ENCODE measurements around the gene RBM23. TPM values are rescaled to one million over a fixed set of nuclear protein-coding genes. Genes with fewer than 3 reads are reported as not detected.

Gene RBM23
- total and polyA plus RNA-seq, 2 donors (not counting 3 experiments of a cell fraction or from before 2014, with no cell fraction given), result 67.7 to 68.9 TPM

DNA sequence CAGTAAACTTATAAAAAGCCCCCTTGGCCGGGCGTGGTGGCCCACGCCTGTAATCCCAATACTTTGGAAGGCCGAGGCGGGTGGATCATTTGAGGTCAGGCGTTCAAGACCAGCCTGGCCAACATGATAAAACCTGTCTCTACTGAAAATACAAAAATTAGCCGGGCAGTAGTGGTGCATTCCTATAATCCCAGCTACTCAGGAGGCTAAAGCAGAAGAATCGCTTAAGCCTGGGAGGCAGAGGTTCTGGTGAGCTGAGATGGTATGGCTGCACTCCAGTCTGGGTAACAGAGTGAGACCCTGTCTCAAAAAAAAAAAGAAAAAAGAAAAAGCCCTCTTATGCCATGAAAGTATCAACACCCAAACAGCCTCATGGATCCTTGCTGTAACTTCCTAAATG lies 6.6 kb upstream of the RBM23 start:
- Histone ChIP-seq H3K79me2 (ENCODE audit: control insufficient read depth, insufficient read depth, low read length) (peaks cover 16% of the 10 kb centered on the region), H3K36me3 (ENCODE audit: control insufficient read depth in 2 of 2, extremely low read depth in 1 of 2, insufficient read depth in 2 of 2, low read length in 2 of 2) (peaks cover 6 to 29% of the 10 kb centered on the region in 2 experiments), H3K4me3 (replicated peaks in 1 of 3; ENCODE audit: insufficient read depth in 1 of 3, low read depth in 1 of 3, low read length in 3 of 3) (no peak overlapping the region), H4K20me1 (replicated peaks; ENCODE audit: control insufficient read depth, extremely low read depth, insufficient read depth, low read length) (no peaks in the 10 kb centered on the region), H3K9ac (replicated peaks; ENCODE audit: extremely low read depth, insufficient read depth, low read length) (no peak overlapping the region), H3K9me1 (replicated peaks; ENCODE audit: control insufficient read depth, extremely low read depth, insufficient read depth, low read length) (no peaks in the 10 kb centered on the region), H2AFZ (ENCODE audit: low read depth, low read length) (no peak overlapping the region), H3K27me3 (ENCODE audit: control insufficient read depth in 2 of 2, insufficient read depth in 2 of 2, low read length in 2 of 2) (no peaks in the 10 kb centered on the region), H3K27ac (ENCODE audit: insufficient read depth, low read depth, low read length) (no peak overlapping the region), H3K4me2 (ENCODE audit: insufficient read depth, low read length) (no peak overlapping the region), H3K9me3 (replicated peaks; ENCODE audit: control insufficient read depth, insufficient read depth, low read length) (no peaks in the 10 kb centered on the region), H3K4me1 (ENCODE audit: control insufficient read depth, extremely low read depth, insufficient read depth, low read length) (peaks cover 19% of the 10 kb centered on the region)
- intact Hi-C loops (cut with micrococcal nuclease) (loop anchor here (5.0 kb wide), 1 partner anchor 132 kb away; the partner anchor contains the start of gene CDH24), dilution Hi-C loops (cut with MboI; ENCODE audit: extremely low pct_ligation_motif_present, low sequenced_read_pairs) (no loop called here)
- no peak for FAIRE-seq
- no peak for DNase-seq (ENCODE audit: low read depth, low spot score)
- TF ChIP-seq POLR2A (IDR thresholded peaks at IDR 0.05; ENCODE audit: low read depth, low read length) (no peak), MYC (IDR thresholded peaks at IDR 0.05; ENCODE audit: low read depth, low read length) (no peak), EZH2 (IDR thresholded peaks at IDR 0.05; ENCODE audit: borderline replicate concordance, low read depth, low read length, severe bottlenecking) (no peak), FOS (IDR thresholded peaks at IDR 0.05; ENCODE audit: borderline replicate concordance, insufficient read depth, low read length) (no peak), JUN (IDR thresholded peaks at IDR 0.05; ENCODE audit: borderline replicate concordance, insufficient read depth, insufficient read length, low read depth) (no peak), POLR2AphosphoS5 (IDR thresholded peaks at IDR 0.05; ENCODE audit: insufficient read depth, low read depth, low read length) (no peak), GATA2 (IDR thresholded peaks at IDR 0.05; ENCODE audit: insufficient read depth, insufficient read length, low read depth, low read length) (no peak)
- TF ChIP-seq, protein P1, sequence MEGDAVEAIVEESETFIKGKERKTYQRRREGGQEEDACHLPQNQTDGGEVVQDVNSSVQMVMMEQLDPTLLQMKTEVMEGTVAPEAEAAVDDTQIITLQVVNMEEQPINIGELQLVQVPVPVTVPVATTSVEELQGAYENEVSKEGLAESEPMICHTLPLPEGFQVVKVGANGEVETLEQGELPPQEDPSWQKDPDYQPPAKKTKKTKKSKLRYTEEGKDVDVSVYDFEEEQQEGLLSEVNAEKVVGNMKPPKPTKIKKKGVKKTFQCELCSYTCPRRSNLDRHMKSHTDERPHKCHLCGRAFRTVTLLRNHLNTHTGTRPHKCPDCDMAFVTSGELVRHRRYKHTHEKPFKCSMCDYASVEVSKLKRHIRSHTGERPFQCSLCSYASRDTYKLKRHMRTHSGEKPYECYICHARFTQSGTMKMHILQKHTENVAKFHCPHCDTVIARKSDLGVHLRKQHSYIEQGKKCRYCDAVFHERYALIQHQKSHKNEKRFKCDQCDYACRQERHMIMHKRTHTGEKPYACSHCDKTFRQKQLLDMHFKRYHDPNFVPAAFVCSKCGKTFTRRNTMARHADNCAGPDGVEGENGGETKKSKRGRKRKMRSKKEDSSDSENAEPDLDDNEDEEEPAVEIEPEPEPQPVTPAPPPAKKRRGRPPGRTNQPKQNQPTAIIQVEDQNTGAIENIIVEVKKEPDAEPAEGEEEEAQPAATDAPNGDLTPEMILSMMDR (IDR thresholded peaks at IDR 0.05; ENCODE audit: extremely low read depth in 1 of 2, insufficient read depth in 1 of 2, low read depth in 1 of 2, low read length in 2 of 2), result no peak
- TF ChIP-seq, protein P2, sequence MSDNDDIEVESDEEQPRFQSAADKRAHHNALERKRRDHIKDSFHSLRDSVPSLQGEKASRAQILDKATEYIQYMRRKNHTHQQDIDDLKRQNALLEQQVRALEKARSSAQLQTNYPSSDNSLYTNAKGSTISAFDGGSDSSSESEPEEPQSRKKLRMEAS (IDR thresholded peaks at IDR 0.05; ENCODE audit: insufficient read depth, insufficient read length), result no peak
- CTCF ChIA-PET, result no interaction called here
- no TSS peak for BruUV-seq (replicated peaks)
- POLR2A ChIA-PET, result no interaction called here

All from endothelial cell of umbilical vein (primary cell).